Caco-2 (cell line): ENCODE measurements around the gene PDE1C. TPM values are rescaled to one million over a fixed set of nuclear protein-coding genes. Genes with fewer than 3 reads are reported as not detected.

Experiments used
- BruUV-seq: library from RNA; stranded (reverse); fragments of 400-500 nt; replicated peaks from 2 replicates; lab custom pipeline; 2021; lab: Mats Ljungman, UMichigan
- CTCF ChIA-PET: fragments of 300-600 bp; sonication (Branson Sonifier 250); formaldehyde crosslinking; loops from one replicate; lab custom pipeline; 2022; ENCODE audit warnings: antibody characterized with exemption; lab: Charles Lee
- POLR2A ChIA-PET: fragments of 300-600 bp; sonication (Branson Sonifier 250); formaldehyde crosslinking; loops from one replicate; lab custom pipeline; 2022; ENCODE audit warnings: antibody characterized with exemption; lab: Charles Lee
- DNase-seq, 2 experiments: peaks; one replicate each; pipeline versions ENCODE4 v3.0.0 to v3.0.0-alpha.2; 2020 to 2022
- H3K27me3 ChIP-seq: replicated peaks from 2 replicates; pipeline ENCODE4 v1.6.0; 2011; ENCODE audit warnings: low read length; ENCODE audit not compliant: control insufficient read depth, insufficient read depth
- H3K36me3 ChIP-seq: 2 replicates; pipeline ENCODE4 v1.5.1; 2011; ENCODE audit warnings: low read length; ENCODE audit not compliant: control insufficient read depth, insufficient read depth
- H3K4me1 ChIP-seq: fragments of 250-450 bp; sonication (Bioruptor Pico); 2 replicates; pipeline ENCODE4 v1.5.1; 2020; ENCODE audit warnings: mild to moderate bottlenecking
- H3K4me3 ChIP-seq: 2 replicates; pipeline ENCODE4 v1.5.1; 2011; ENCODE audit warnings: low read depth, mild to moderate bottlenecking, control low read depth, low read length
- H3K9me3 ChIP-seq: fragments of 250-450 bp; sonication (Bioruptor Pico); 2 replicates; pipeline ENCODE4 v1.5.1; 2020; ENCODE audit warnings: mild to moderate bottlenecking, moderate library complexity
- H3K27ac Mint-ChIP-seq: one replicate; pipeline ENCODE4 v1.8.0; 2022; ENCODE audit warnings: mixed read lengths; ENCODE audit not compliant: unreplicated experiment
- H3K27me3 Mint-ChIP-seq: one replicate; pipeline ENCODE4 v1.8.0; 2022; ENCODE audit warnings: mixed read lengths; ENCODE audit not compliant: insufficient read depth, unreplicated experiment
- H3K36me3 Mint-ChIP-seq: one replicate; pipeline ENCODE4 v1.8.0; 2022; ENCODE audit warnings: mild to moderate bottlenecking, mixed read lengths; ENCODE audit not compliant: insufficient read depth, unreplicated experiment
- H3K4me1 Mint-ChIP-seq: one replicate; pipeline ENCODE4 v1.8.0; 2022; ENCODE audit warnings: low read depth, mixed read lengths; ENCODE audit not compliant: unreplicated experiment
- H3K4me3 Mint-ChIP-seq: one replicate; pipeline ENCODE4 v1.8.0; 2022; ENCODE audit warnings: mild to moderate bottlenecking, moderate library complexity, mixed read lengths; ENCODE audit not compliant: unreplicated experiment
- H3K9me3 Mint-ChIP-seq: one replicate; pipeline ENCODE4 v1.8.0; 2022; ENCODE audit warnings: mixed read lengths; ENCODE audit not compliant: unreplicated experiment
- intact Hi-C: fragments of 100-400 bp; cut with micrococcal nuclease; formaldehyde crosslinking; loops from one replicate; pipeline ENCODE4 v1.10.0; 2022; ENCODE audit not compliant: unreplicated experiment
- total RNA-seq: library from RNA; stranded (reverse); gene quantifications from 2 replicates; pipeline ENCODE4 v1.2.3, GENCODE V29; 2022
- TF ChIP-seq, protein P1 (sequence below), 2 experiments: fragments of 200-600 bp in 1 of 2; IDR thresholded peaks; 1 replicate in 1 of 2; 2 replicates in 1 of 2; pipeline versions ENCODE4 v1.5.1 to v1.8.0; 2011 to 2022; ENCODE audit warnings: antibody characterized with exemption in 1 of 2, control low read depth in 1 of 2, inconsistent platforms in 1 of 2, low read depth in 1 of 2, low read length in 1 of 2, mild to moderate bottlenecking in 1 of 2, moderate library complexity in 1 of 2; ENCODE audit not compliant: insufficient read depth in 1 of 2, severe bottlenecking in 1 of 2, unreplicated experiment in 1 of 2

The PDE1C gene
- total RNA-seq, 1 experiment from 2014 or later, result not detected

DNA sequence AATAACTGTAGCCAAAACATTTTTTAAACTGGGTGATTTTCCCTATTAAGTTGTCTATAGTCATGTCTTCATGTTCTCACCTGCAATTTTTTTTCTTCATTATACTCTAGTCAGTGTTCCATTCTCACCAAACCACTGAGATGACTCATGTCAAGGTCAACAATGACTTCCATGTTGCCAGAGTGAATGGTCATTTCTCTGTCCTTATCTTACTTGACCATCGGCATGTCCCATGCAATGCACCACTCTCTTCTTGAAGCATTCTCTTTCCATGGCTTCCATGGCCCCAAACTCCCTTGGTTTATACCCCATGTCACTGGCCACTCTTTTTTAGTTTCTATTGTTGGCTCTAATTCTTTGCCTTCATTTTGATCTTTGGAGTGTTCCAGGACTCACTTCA lies 209.3 kb downstream of the PDE1C start:
- H3K9me3 ChIP-seq, result no peaks in the 10 kb centered on the region
- Mint-ChIP-seq H3K9me3 (no peaks in the 10 kb centered on the region), H3K36me3 (no peaks in the 10 kb centered on the region), H3K27ac (no peak overlapping the region), H3K4me1 (no peaks in the 10 kb centered on the region), H3K27me3 (no peaks in the 10 kb centered on the region), H3K4me3 (no peak overlapping the region)
- TF ChIP-seq, protein P1, sequence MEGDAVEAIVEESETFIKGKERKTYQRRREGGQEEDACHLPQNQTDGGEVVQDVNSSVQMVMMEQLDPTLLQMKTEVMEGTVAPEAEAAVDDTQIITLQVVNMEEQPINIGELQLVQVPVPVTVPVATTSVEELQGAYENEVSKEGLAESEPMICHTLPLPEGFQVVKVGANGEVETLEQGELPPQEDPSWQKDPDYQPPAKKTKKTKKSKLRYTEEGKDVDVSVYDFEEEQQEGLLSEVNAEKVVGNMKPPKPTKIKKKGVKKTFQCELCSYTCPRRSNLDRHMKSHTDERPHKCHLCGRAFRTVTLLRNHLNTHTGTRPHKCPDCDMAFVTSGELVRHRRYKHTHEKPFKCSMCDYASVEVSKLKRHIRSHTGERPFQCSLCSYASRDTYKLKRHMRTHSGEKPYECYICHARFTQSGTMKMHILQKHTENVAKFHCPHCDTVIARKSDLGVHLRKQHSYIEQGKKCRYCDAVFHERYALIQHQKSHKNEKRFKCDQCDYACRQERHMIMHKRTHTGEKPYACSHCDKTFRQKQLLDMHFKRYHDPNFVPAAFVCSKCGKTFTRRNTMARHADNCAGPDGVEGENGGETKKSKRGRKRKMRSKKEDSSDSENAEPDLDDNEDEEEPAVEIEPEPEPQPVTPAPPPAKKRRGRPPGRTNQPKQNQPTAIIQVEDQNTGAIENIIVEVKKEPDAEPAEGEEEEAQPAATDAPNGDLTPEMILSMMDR (IDR thresholded peaks at IDR 0.05; ENCODE audit: insufficient read depth in 1 of 2, low read depth in 1 of 2, low read length in 1 of 2, severe bottlenecking in 1 of 2, unreplicated experiment in 1 of 2), result no peak
- no peaks in the 10 kb centered on the region for H3K36me3 ChIP-seq
- POLR2A ChIA-PET, result no interaction called here
- DNase-seq, result no peak
- no peaks in the 10 kb centered on the region for H3K27me3 ChIP-seq
- CTCF ChIA-PET, result no interaction called here
- H3K4me1 ChIP-seq, result no peaks in the 10 kb centered on the region
- intact Hi-C loops, result no loop called here
- H3K4me3 ChIP-seq, result no peak overlapping the region
- BruUV-seq, result no TSS peak

DNA sequence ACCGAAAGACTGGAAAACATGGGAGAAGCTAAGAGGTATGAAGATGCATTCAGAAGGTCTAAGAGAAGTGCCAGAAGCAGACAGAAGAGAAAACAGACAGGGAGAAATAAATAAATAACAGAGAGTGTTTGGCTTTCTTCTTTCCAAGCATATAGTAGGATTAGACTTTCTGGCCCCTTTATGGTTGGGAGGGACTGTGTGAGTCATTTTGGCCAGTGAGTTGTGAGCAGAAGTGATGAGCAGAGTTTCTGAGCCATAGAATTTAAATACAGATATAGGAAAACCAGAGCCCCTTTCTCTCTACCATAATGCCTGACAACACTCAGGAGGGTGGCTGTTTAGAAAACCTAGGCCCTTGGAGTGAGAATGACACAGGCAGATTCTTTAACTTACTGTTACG lies 212.2 kb downstream of the PDE1C start:
- DNase-seq, result no peak
- H3K4me1 Mint-ChIP-seq, result no peaks in the 10 kb centered on the region

DNA sequence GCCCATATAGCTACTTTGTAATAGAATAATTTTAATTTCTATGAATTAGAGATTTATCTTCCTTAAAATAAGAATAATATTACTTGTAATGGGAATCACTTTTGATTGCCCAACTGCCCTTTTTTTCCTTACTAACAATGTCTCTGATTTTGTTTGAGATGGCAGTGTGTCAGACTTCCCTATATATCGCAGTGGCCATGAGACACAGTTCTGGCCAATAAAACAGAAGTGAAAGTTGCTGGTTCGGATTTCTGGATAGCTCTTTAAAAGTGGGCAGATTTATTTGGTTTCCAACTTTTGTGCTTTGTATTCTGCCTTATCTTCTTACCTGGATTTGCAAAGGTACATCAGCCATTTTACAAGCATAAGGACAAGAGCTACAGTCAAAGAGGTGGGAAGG lies 213.0 kb downstream of the PDE1C start:
- no peak overlapping the region for H3K4me3 ChIP-seq
- no peak overlapping the region for H3K27ac Mint-ChIP-seq
- ChIA-PET CTCF (interaction anchor here (0.6 kb wide), 1 partner anchor 353 kb away, joined by 8 read pairs; no protein-coding TSS in a partner anchor), POLR2A (no interaction called here)
- H3K4me1 ChIP-seq, result no peaks in the 10 kb centered on the region
- no peak for DNase-seq
- H3K36me3 Mint-ChIP-seq, result no peaks in the 10 kb centered on the region
- peaks cover 6% of the 10 kb centered on the region for H3K27me3 Mint-ChIP-seq
- no peaks in the 10 kb centered on the region for H3K9me3 ChIP-seq
- H3K4me1 Mint-ChIP-seq, result no peaks in the 10 kb centered on the region
- BruUV-seq, result no TSS peak
- TF ChIP-seq, protein P1 (IDR thresholded peaks at IDR 0.05; ENCODE audit: insufficient read depth in 1 of 2, low read depth in 1 of 2, low read length in 1 of 2, severe bottlenecking in 1 of 2, unreplicated experiment in 1 of 2), result no peak
- no peak overlapping the region for H3K4me3 Mint-ChIP-seq
- H3K9me3 Mint-ChIP-seq, result no peaks in the 10 kb centered on the region
- H3K27me3 ChIP-seq, result no peaks in the 10 kb centered on the region
- intact Hi-C loops, result no loop called here
- H3K36me3 ChIP-seq, result no peaks in the 10 kb centered on the region

More for the DNA sequence above, 212.2 kb downstream of the PDE1C start:
- H3K9me3 Mint-ChIP-seq, result no peaks in the 10 kb centered on the region
- intact Hi-C loops, result no loop called here
- BruUV-seq, result no TSS peak
- H3K9me3 ChIP-seq, result no peaks in the 10 kb centered on the region
- no peak overlapping the region for H3K27ac Mint-ChIP-seq
- H3K4me3 ChIP-seq, result no peak overlapping the region
- H3K36me3 ChIP-seq, result no peaks in the 10 kb centered on the region
- no peaks in the 10 kb centered on the region for H3K4me1 ChIP-seq
- ChIA-PET CTCF (no interaction called here), POLR2A (no interaction called here)
- peaks cover 4% of the 10 kb centered on the region for H3K27me3 Mint-ChIP-seq
- H3K4me3 Mint-ChIP-seq, result no peak overlapping the region
- no peaks in the 10 kb centered on the region for H3K36me3 Mint-ChIP-seq
- H3K27me3 ChIP-seq, result no peaks in the 10 kb centered on the region
- TF ChIP-seq, protein P1 (IDR thresholded peaks at IDR 0.05; ENCODE audit: insufficient read depth in 1 of 2, low read depth in 1 of 2, low read length in 1 of 2, severe bottlenecking in 1 of 2, unreplicated experiment in 1 of 2), result no peak
